ENCODE results near the gene NINL. TPM values are rescaled to one million over a fixed set of nuclear protein-coding genes. Genes with fewer than 3 reads are reported as not detected.
"Not testable (repeated sequence)": the region's sequence is repeated elsewhere in the genome, so short reads cannot be mapped to it uniquely, and the experiment has no call there.

Gene NINL
- total RNA-seq, 2 experiments from 2014 or later, result 2.1 to 2.3 TPM

- Mint-ChIP-seq H3K36me3 (peaks cover 4% of the 10 kb centered on the region), H3K4me1 (peaks cover 4% of the 10 kb centered on the region), H3K4me3 (no peak overlapping the region), H3K9me3 (ENCODE audit: low read depth) (no peaks in the 10 kb centered on the region), H3K27ac (no peak overlapping the region), H3K27me3 (peaks cover 19% of the 10 kb centered on the region)
- no peak for DNase-seq
- no peak for ATAC-seq
- CTCF ChIA-PET, result no interaction called here
Observed at GRCh38 chr20:25579081-25579770, 6.1 kb downstream of the NINL start.

- no peak for DNase-seq
- Mint-ChIP-seq H3K27me3 (peaks cover 2% of the 10 kb centered on the region), H3K27ac (no peak overlapping the region), H3K4me1 (no peaks in the 10 kb centered on the region), H3K4me3 (no peak overlapping the region), H3K36me3 (no peaks in the 10 kb centered on the region), H3K9me3 (ENCODE audit: low read depth) (no peaks in the 10 kb centered on the region)
- ATAC-seq, result no peak
- CTCF ChIA-PET, result no interaction called here
Observed at GRCh38 chr20:25576783-25577530, 8.4 kb downstream of the NINL start.

GRCh38 chr20:25574411-25574810 lies 10.9 kb downstream of the NINL start:
- Mint-ChIP-seq H3K4me1 (no peaks in the 10 kb centered on the region), H3K36me3 (no peaks in the 10 kb centered on the region), H3K9me3 (ENCODE audit: low read depth) (no peaks in the 10 kb centered on the region), H3K27me3 (peaks cover 2% of the 10 kb centered on the region), H3K27ac (no peak overlapping the region), H3K4me3 (no peak overlapping the region)
- DNase-seq (no peak), ATAC-seq (no peak)
- CTCF ChIA-PET, result no interaction called here

DNA sequence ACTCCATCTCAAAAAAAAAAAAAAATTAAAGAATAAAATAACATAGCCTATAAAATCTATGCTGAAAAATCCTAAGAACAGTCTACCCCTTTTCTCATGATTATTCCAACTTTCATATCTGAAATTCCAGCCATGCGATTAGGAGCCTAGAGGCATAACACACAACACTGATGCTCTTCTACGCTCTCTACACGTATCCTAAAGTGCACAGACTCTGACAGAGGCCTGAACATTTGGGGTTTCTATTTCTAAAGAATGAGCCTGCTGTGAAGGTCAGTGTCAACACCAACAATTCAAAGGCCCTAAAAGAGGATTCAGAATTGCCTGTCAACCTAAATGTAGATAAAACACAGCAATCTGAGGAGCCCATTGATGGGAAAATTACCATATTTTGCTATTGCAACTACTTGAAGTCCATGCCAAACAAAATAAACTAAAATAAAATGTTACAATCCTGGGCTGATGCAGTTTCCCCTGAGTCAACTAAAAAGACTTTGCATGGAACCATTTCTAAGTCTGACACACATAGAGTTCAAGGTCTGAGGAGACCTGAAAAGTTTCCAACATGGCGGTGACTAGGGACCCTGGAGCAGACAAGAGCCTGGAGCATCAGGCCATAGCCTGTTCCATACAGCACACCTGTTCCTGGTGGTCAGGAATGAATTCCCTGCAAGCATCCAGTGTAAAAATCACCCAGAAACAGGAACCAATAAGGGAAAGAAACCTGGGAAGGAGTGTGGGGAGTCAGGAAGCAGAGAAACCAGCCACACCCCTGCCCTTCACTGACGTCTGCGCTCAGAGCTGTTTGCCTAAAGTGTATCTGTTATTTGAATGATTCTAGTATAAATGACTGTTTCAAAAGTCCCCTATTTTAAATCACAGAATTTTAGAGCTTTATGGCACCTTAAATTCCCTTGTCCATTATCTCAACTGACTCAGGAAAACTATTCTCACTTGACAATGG lies 11.8 kb downstream of the NINL start:
- Mint-ChIP-seq H3K27me3 (peaks cover 2% of the 10 kb centered on the region), H3K4me3 (no peak overlapping the region), H3K27ac (no peak overlapping the region), H3K4me1 (no peaks in the 10 kb centered on the region), H3K9me3 (ENCODE audit: low read depth) (no peaks in the 10 kb centered on the region), H3K36me3 (no peaks in the 10 kb centered on the region)
- ATAC-seq, result no peak
- CTCF ChIA-PET, result no interaction called here
- DNase-seq, result no peak

GRCh38 chr20:25571817-25572216 lies 13.5 kb downstream of the NINL start:
- H3K27me3 Mint-ChIP-seq, result peaks cover 2% of the 10 kb centered on the region
- DNase-seq (no peak), ATAC-seq (no peak)
- no peak overlapping the region for H3K4me3 Mint-ChIP-seq
- no peak overlapping the region for H3K27ac Mint-ChIP-seq
- H3K9me3 Mint-ChIP-seq (ENCODE audit: low read depth), result no peaks in the 10 kb centered on the region
- peaks cover 2% of the 10 kb centered on the region for H3K4me1 Mint-ChIP-seq
- CTCF ChIA-PET, result no interaction called here
- H3K36me3 Mint-ChIP-seq, result no peaks in the 10 kb centered on the region

DNA sequence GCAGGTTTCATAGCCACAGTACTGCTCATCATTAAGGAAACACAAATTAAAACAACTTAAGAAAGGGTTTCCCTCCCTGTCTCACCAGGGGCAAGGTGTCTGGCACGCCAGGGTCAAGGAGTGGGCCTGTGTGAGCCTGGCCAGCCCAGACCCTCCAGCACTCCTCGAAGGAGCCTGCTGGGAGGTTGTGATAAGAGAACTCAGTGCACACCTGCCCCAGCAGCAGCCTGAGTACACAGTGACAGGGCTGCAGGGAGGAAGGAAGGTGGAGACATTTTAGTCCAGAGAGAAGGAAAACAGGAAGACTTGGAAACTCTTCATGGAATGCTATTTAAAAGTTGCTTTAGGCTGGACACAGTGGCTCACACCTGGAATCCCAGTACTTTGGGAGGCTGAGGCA lies 14.1 kb downstream of the NINL start:
- no peak for ATAC-seq
- CTCF ChIA-PET, result no interaction called here

GRCh38 chr20:25570148-25570530 lies 15.2 kb downstream of the NINL start:
- ATAC-seq (no peak), DNase-seq (no peak)
- no peak overlapping the region for H3K4me3 Mint-ChIP-seq
- no peaks in the 10 kb centered on the region for H3K36me3 Mint-ChIP-seq
- no peak overlapping the region for H3K27ac Mint-ChIP-seq
- no peaks in the 10 kb centered on the region for H3K9me3 Mint-ChIP-seq (ENCODE audit: low read depth)
- CTCF ChIA-PET, result no interaction called here
- peaks cover 2% of the 10 kb centered on the region for H3K4me1 Mint-ChIP-seq
- peaks cover 2% of the 10 kb centered on the region for H3K27me3 Mint-ChIP-seq

More for the DNA sequence above, 14.1 kb downstream of the NINL start:
- Mint-ChIP-seq H3K4me3 (no peak overlapping the region), H3K27ac (no peak overlapping the region), H3K9me3 (ENCODE audit: low read depth) (no peaks in the 10 kb centered on the region), H3K36me3 (no peaks in the 10 kb centered on the region), H3K27me3 (peaks cover 2% of the 10 kb centered on the region), H3K4me1 (peaks cover 2% of the 10 kb centered on the region)
- no peak for DNase-seq

GRCh38 chr20:25567286-25567685 lies 18.0 kb downstream of the NINL start:
- DNase-seq (no peak), ATAC-seq (no peak)
- peaks cover 2% of the 10 kb centered on the region for H3K9me3 Mint-ChIP-seq (ENCODE audit: low read depth)
- no peaks in the 10 kb centered on the region for H3K27me3 Mint-ChIP-seq
- peaks cover 3% of the 10 kb centered on the region for H3K36me3 Mint-ChIP-seq
- H3K4me3 Mint-ChIP-seq, result no peak overlapping the region
- H3K4me1 Mint-ChIP-seq, result peaks cover 2% of the 10 kb centered on the region
- no peak overlapping the region for H3K27ac Mint-ChIP-seq
- CTCF ChIA-PET, result no interaction called here

DNA sequence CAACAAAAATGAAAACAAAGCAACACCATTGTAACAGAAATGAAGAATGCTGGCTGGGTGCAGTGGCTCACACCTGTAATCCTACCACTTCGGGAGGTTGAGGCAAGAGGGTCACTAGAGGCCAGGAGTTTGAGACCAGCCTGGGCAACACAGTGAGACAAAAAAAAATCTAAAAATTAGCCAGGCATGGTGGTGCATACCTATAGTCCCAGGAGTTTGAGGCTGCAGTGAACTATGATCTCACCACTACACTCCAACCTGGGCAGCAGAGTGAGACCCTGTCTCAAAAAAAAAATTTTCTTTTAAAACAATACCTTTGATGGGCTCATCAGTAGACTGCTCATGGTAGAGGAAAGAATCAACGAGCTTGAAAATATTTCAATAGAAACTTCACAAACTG lies 18.5 kb downstream of the NINL start:
- DNase-seq (no peak), ATAC-seq (no peak)
- H3K27ac Mint-ChIP-seq, result no peak overlapping the region
- H3K4me3 Mint-ChIP-seq, result no peak overlapping the region
- H3K4me1 Mint-ChIP-seq, result peaks cover 2% of the 10 kb centered on the region
- H3K9me3 Mint-ChIP-seq (ENCODE audit: low read depth), result peaks cover 2% of the 10 kb centered on the region
- CTCF ChIA-PET, result no interaction called here
- H3K27me3 Mint-ChIP-seq, result no peaks in the 10 kb centered on the region
- peaks cover 3% of the 10 kb centered on the region for H3K36me3 Mint-ChIP-seq

- ATAC-seq, result no peak
- H3K4me1 Mint-ChIP-seq, result peaks cover 2% of the 10 kb centered on the region
- H3K27me3 Mint-ChIP-seq, result no peaks in the 10 kb centered on the region
- no peak for DNase-seq
- H3K9me3 Mint-ChIP-seq (ENCODE audit: low read depth), result peaks cover 2% of the 10 kb centered on the region
- H3K27ac Mint-ChIP-seq, result no peak overlapping the region
- no peak overlapping the region for H3K4me3 Mint-ChIP-seq
- CTCF ChIA-PET, result no interaction called here
- peaks cover 3% of the 10 kb centered on the region for H3K36me3 Mint-ChIP-seq
Observed at GRCh38 chr20:25565578-25566157, 19.7 kb downstream of the NINL start.

DNA sequence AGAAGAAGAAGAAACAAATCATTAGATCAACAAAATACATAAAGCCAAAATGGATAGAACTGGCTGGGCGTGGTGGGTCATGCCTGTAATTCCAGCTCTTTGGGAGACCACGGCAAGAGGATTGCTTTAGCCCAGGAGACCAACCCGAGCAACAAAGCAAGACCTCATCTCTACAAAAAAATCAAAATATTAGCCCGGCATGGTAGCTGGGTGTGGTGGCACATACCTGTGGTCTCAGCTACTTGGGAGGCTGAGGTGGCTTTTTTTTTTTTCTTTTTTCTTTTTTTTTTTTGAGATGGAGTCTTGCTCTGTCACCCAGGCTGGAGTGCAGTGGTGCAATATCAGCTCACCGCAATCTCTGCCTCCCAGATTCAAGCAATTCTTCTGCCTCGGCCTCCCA lies 21.5 kb downstream of the NINL start:
- CTCF ChIA-PET, result interaction anchor here (0.7 kb wide), 1 partner anchor 59 kb away, joined by 3 read pairs; no protein-coding TSS in a partner anchor
- H3K4me1 Mint-ChIP-seq, result peaks cover 2% of the 10 kb centered on the region
- no peak overlapping the region for H3K27ac Mint-ChIP-seq
- ATAC-seq (no peak), DNase-seq (no peak)
- peaks cover 2% of the 10 kb centered on the region for H3K9me3 Mint-ChIP-seq (ENCODE audit: low read depth)
- no peak overlapping the region for H3K4me3 Mint-ChIP-seq
- H3K27me3 Mint-ChIP-seq, result no peaks in the 10 kb centered on the region
- H3K36me3 Mint-ChIP-seq, result peaks cover 3% of the 10 kb centered on the region

DNA sequence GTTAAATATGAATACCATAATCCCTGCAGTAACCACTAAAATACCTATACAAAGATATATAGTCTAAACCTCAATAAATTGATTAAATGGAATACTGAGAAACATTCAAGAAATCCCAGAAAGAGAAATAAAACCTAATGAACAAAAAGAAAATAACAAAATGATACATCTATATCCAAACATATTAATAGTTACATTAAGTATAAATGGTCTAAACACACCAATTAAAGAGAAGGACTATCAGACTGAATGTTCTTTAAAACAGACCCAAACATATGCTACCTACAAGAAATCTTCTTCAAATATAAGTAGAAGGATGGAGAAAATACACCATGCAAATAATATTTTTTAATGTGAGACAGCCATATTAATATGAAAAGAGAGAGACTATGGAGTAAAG lies 22.0 kb downstream of the NINL start:
- DNase-seq (no peak), ATAC-seq (no peak)
- peaks cover 2% of the 10 kb centered on the region for H3K9me3 Mint-ChIP-seq (ENCODE audit: low read depth)
- CTCF ChIA-PET, result no interaction called here
- no peaks in the 10 kb centered on the region for H3K27me3 Mint-ChIP-seq
- H3K36me3 Mint-ChIP-seq, result peaks cover 3% of the 10 kb centered on the region
- H3K4me1 Mint-ChIP-seq, result peaks cover 2% of the 10 kb centered on the region
- H3K27ac Mint-ChIP-seq, result no peak overlapping the region
- no peak overlapping the region for H3K4me3 Mint-ChIP-seq

DNA sequence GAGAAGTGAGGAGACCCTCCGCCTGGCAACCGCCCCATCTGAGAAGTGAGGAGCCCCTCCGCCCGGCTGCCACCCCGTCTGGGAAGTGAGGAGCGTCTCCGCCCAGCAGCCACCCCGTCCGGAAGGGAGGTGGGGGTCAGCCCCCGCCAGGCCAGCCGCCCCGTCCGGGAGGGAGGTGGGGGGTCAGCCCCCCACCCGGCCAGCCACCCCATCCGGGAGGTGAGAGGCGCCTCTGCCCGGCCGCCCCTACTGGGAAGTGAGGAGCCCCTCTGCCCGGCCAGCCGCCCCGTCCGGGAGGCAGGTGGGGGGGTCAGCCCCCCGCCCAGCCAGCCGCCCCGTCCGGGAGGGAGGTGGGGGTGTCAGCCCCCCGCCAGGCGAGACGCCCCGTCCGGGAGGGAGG lies 23.6 kb downstream of the NINL start:
- H3K9me3 Mint-ChIP-seq (ENCODE audit: low read depth); H3K36me3 Mint-ChIP-seq; ATAC-seq; H3K27me3 Mint-ChIP-seq; DNase-seq; H3K4me3 Mint-ChIP-seq; CTCF ChIA-PET; H3K27ac Mint-ChIP-seq; H3K4me1 Mint-ChIP-seq: not testable (repeated sequence)

Measured in activated CD8-positive, alpha-beta memory T cell treated with anti-CD3 and anti-CD28 coated beads, Interleukin-2, amount 10 ng/mL, durations not matched to agents 7 days and 5 days (primary cell).